HCT116 (cell line): ENCODE results near the gene TEX12. TPM values are rescaled to one million over a fixed set of nuclear protein-coding genes. Genes with fewer than 3 reads are reported as not detected.

Experiments used
- ATAC-seq: fragments of 200-7000 bp; cut with Tn5 transposase; 2 replicates; pipeline ENCODE4 v1.9.1; 2020; ENCODE audit warnings: mild to moderate bottlenecking, moderate library complexity
- BruUV-seq: library from RNA; stranded (reverse); fragments of 400-500 nt; replicated peaks from 2 replicates; lab custom pipeline; 2021; lab: Mats Ljungman, UMichigan
- CTCF ChIA-PET: fragments of 300-600 bp; sonication (Branson Sonifier 250); formaldehyde crosslinking; loops from one replicate; lab custom pipeline; 2021; ENCODE audit warnings: antibody characterized with exemption; lab: Charles Lee
- POLR2A ChIA-PET: fragments of 300-600, 350-600 bp; sonication (Branson Sonifier 250); formaldehyde crosslinking; loops from one replicate; lab custom pipeline; 2021; ENCODE audit warnings: antibody characterized with exemption; lab: Charles Lee
- RAD21 ChIA-PET, 2 experiments: fragments of 300-600 bp; sonication (Branson Sonifier 250); formaldehyde crosslinking; loops; one replicate each; lab custom pipeline; 2023; ENCODE audit warnings: low total read pairs in 2 of 2; ENCODE audit not compliant: uncharacterized antibody in 2 of 2, unreplicated experiment in 2 of 2, low non-redundant PET in 1 of 2; lab: Charles Lee
- DNase-seq: peaks from one replicate; pipeline ENCODE4 v3.0.0-alpha.2; 2010; ENCODE audit warnings: low read depth, low spot score
- H2AFZ ChIP-seq: fragments of 200-600 bp; shearing (Covaris generic), sonication (generic); 2 replicates; pipeline ENCODE4 v1.6.1; 2017; ENCODE audit warnings: low read depth, mixed run types, mixed read lengths, antibody characterized with exemption, low read length; ENCODE audit not compliant: poor library complexity, severe bottlenecking
- H3K27ac ChIP-seq: 2 replicates; pipeline ENCODE4 v1.5.1; 2012; ENCODE audit warnings: low read depth, low read length
- H3K27me3 ChIP-seq: fragments of 200-600 bp; sonication (generic); 2 replicates; pipeline ENCODE4 v1.6.1; 2016; ENCODE audit warnings: mixed run types, low read length, mixed read lengths; ENCODE audit not compliant: insufficient read depth
- H3K36me3 ChIP-seq, 2 experiments: fragments of 200-500 bp in 1 of 2; fragments of 200-600 bp in 1 of 2; sonication (Bioruptor generic) in 1 of 2; sonication (generic) in 1 of 2; 2 replicates each; pipeline versions ENCODE4 v1.5.1 to v1.6.1; 2014 to 2016; ENCODE audit warnings: low read length in 2 of 2, inconsistent platforms in 1 of 2, mixed read lengths in 1 of 2, mixed run types in 1 of 2; ENCODE audit not compliant: insufficient read depth in 2 of 2, control insufficient read depth in 1 of 2
- H3K4me1 ChIP-seq, 2 experiments: fragments of 200-600 bp in 1 of 2; sonication (generic) in 1 of 2; 2 replicates each; pipeline versions ENCODE4 v1.5.1 to v1.6.1; 2012 to 2017; ENCODE audit warnings: low read length in 2 of 2, inconsistent platforms in 1 of 2, mild to moderate bottlenecking in 1 of 2, mixed read lengths in 1 of 2, mixed run types in 1 of 2, moderate library complexity in 1 of 2; ENCODE audit not compliant: insufficient read depth in 2 of 2, control insufficient read depth in 1 of 2
- H3K4me2 ChIP-seq: fragments of 200-600 bp; sonication (generic); 2 replicates; pipeline ENCODE4 v1.6.1; 2017; ENCODE audit warnings: mixed run types, low read length, mixed read lengths
- H3K4me3 ChIP-seq, 2 experiments: fragments of 200-600 bp in 1 of 2; sonication (generic) in 1 of 2; replicated peaks in 1 of 2; 2 replicates each; pipeline ENCODE4 v1.5.1; 2011 to 2016; ENCODE audit warnings: low read length in 2 of 2, control low read depth in 1 of 2, low read depth in 1 of 2, mild to moderate bottlenecking in 1 of 2, mixed read lengths in 1 of 2, mixed run types in 1 of 2
- H3K79me2 ChIP-seq: fragments of 200-600 bp; sonication (generic); 2 replicates; pipeline ENCODE4 v1.6.1; 2017; ENCODE audit warnings: mild to moderate bottlenecking, mixed run types, low read length, moderate library complexity, mixed read lengths; ENCODE audit not compliant: insufficient read depth
- H3K9ac ChIP-seq: fragments of 200-600 bp; sonication (generic); 2 replicates; pipeline ENCODE4 v1.6.1; 2016; ENCODE audit warnings: low read length, mixed read lengths
- H3K9me2 ChIP-seq: fragments of 200-600 bp; sonication (generic), shearing (Covaris generic); 2 replicates; pipeline ENCODE4 v1.6.1; 2017; ENCODE audit warnings: mixed run types, mild to moderate bottlenecking, moderate library complexity; ENCODE audit not compliant: insufficient read depth
- H3K9me3 ChIP-seq, 2 experiments: fragments of 200-500 bp in 1 of 2; fragments of 200-600 bp in 1 of 2; sonication (Bioruptor generic) in 1 of 2; sonication (generic) in 1 of 2; 2 replicates each; pipeline ENCODE4 v1.6.1; 2014 to 2017; ENCODE audit warnings: low read length in 2 of 2, mixed read lengths in 2 of 2, inconsistent platforms in 1 of 2, low read depth in 1 of 2, mild to moderate bottlenecking in 1 of 2, mixed run types in 1 of 2, moderate library complexity in 1 of 2; ENCODE audit not compliant: control insufficient read depth in 1 of 2, insufficient read depth in 1 of 2
- H4K20me1 ChIP-seq: fragments of 200-600 bp; sonication (generic), shearing (Covaris generic); 2 replicates; pipeline ENCODE4 v1.6.1; 2017; ENCODE audit warnings: mixed run types, mild to moderate bottlenecking, moderate library complexity; ENCODE audit not compliant: insufficient read depth
- ATF3 ChIP-seq: IDR thresholded peaks from 2 replicates; pipeline ENCODE4 v1.6.1; 2012
- CBX3 ChIP-seq: IDR thresholded peaks from 2 replicates; pipeline ENCODE4 v1.6.1; 2012; ENCODE audit warnings: low read depth
- CEBPB ChIP-seq: IDR thresholded peaks from 2 replicates; pipeline ENCODE4 v1.6.1; 2012; ENCODE audit warnings: low read depth
- CTCF ChIP-seq, 3 experiments: fragments of 200-600 bp in 1 of 3; sonication (generic) in 1 of 3; IDR thresholded peaks in 2 of 3; conservative IDR thresholded peaks in 1 of 3; 2 replicates each; pipeline ENCODE4 v1.5.1; 2012 to 2017; ENCODE audit warnings: low read depth in 2 of 3, low read length in 2 of 3, antibody characterized with exemption in 1 of 3, borderline replicate concordance in 1 of 3, control low read depth in 1 of 3, mild to moderate bottlenecking in 1 of 3, mixed read lengths in 1 of 3, mixed run types in 1 of 3, moderate library complexity in 1 of 3; ENCODE audit not compliant: insufficient read depth in 1 of 3
- EZH2 ChIP-seq: fragments of 200-600 bp; sonication (generic); IDR thresholded peaks from 2 replicates; pipeline ENCODE4 v1.6.1; 2017; ENCODE audit warnings: antibody characterized with exemption, mixed run types
- EZH2phosphoT487 ChIP-seq: fragments of 200-600 bp; IDR thresholded peaks from 2 replicates; pipeline ENCODE4 v1.6.1; 2018; ENCODE audit warnings: antibody characterized with exemption, borderline replicate concordance
- FOSL1 ChIP-seq: IDR thresholded peaks from 2 replicates; pipeline ENCODE4 v1.6.1; 2012; ENCODE audit warnings: low read depth
- JUND ChIP-seq: IDR thresholded peaks from 2 replicates; pipeline ENCODE4 v1.6.1; 2012
- POLR2A ChIP-seq: IDR thresholded peaks from 2 replicates; pipeline ENCODE4 v1.7.0; 2011; ENCODE audit warnings: borderline replicate concordance; ENCODE audit not compliant: insufficient read depth, insufficient read length; ENCODE audit errors: extremely low read depth
- RAD21 ChIP-seq: IDR thresholded peaks from 2 replicates; pipeline ENCODE4 v1.6.1; 2012; ENCODE audit warnings: low read depth, mild to moderate bottlenecking
- SIN3A ChIP-seq: IDR thresholded peaks from 2 replicates; pipeline ENCODE4 v1.6.1; 2012; ENCODE audit warnings: low read depth
- SP1 ChIP-seq: IDR thresholded peaks from 2 replicates; pipeline ENCODE4 v1.6.1; 2012; ENCODE audit warnings: low read depth
- SRF ChIP-seq: IDR thresholded peaks from 2 replicates; pipeline ENCODE4 v1.6.1; 2012; ENCODE audit warnings: low read depth
- TCF7L2 ChIP-seq: IDR thresholded peaks from 2 replicates; pipeline ENCODE4 v1.7.0; 2011; ENCODE audit warnings: borderline replicate concordance, inconsistent platforms; ENCODE audit not compliant: insufficient read depth, insufficient read length; ENCODE audit errors: extremely low read depth
- YY1 ChIP-seq: IDR thresholded peaks from 2 replicates; pipeline ENCODE4 v1.6.1; 2011; ENCODE audit warnings: low read length, low read depth, moderate library complexity, mild to moderate bottlenecking; ENCODE audit not compliant: insufficient replicate concordance; ENCODE audit errors: extremely low read depth
- ZFX ChIP-seq: fragments of 450-650 bp; IDR thresholded peaks from 2 replicates; pipeline ENCODE4 v1.6.1; 2017
- intact Hi-C: fragments of 100-400 bp; cut with micrococcal nuclease; formaldehyde crosslinking; loops from 2 replicates; pipeline ENCODE4 v1.10.0; 2022
- total RNA-seq: library from RNA; stranded (reverse); gene quantifications from one replicate; pipeline ENCODE4 v1.2.1, GENCODE V29; 2021; ENCODE audit not compliant: unreplicated experiment

The TEX12 gene
- total RNA-seq, 1 experiment from 2014 or later = not detected

- DNase-seq = no peak
- Histone ChIP-seq H2AFZ (no peak overlapping the region), H3K27me3 (no peaks in the 10 kb centered on the region), H3K9ac (no peak overlapping the region), H3K4me1 (peaks cover 2 to 8% of the 10 kb centered on the region in 2 experiments; a peak in 2 of 4 replicates), H4K20me1 (no peaks in the 10 kb centered on the region), H3K4me2 (no peak overlapping the region), H3K79me2 (no peaks in the 10 kb centered on the region), H3K9me2 (no peaks in the 10 kb centered on the region), H3K27ac (no peak overlapping the region), H3K9me3 (no peaks in the 10 kb centered on the region), H3K36me3 (no peaks in the 10 kb centered on the region), H3K4me3 (no peak overlapping the region)
- RAD21 ChIA-PET = no interaction called here
- no TSS peak for BruUV-seq
- ATAC-seq = no peak
- TF ChIP-seq SIN3A (no peak), ATF3 (no peak), ZFX (no peak), SP1 (no peak), EZH2 (no peak), FOSL1 (no peak), YY1 (no peak), CTCF (IDR thresholded peaks at IDR 0.05 in 2 of 3, conservative IDR thresholded peaks at IDR 0.05 in 1 of 3; ENCODE audit: borderline replicate concordance in 1 of 3, insufficient read depth in 1 of 3, low read depth in 2 of 3, low read length in 2 of 3) (no peak), POLR2A (no peak), SRF (no peak), EZH2phosphoT487 (no peak), CBX3 (no peak), JUND (no peak), RAD21 (no peak), TCF7L2 (no peak), CEBPB (no peak)
- POLR2A ChIA-PET = no interaction called here
- intact Hi-C loops = no loop called here
- CTCF ChIA-PET = no interaction called here
These were observed 43.7 kb downstream of the TEX12 start for GRCh38 chr11:112210890-112211289.
